ENCODE data around the gene NEK6. TPM values are rescaled to one million over a fixed set of nuclear protein-coding genes. Genes with fewer than 3 reads are reported as not detected.

NEK6 gene
- total RNA-seq, 1 experiment from 2014 or later, result 72.6 TPM

- no peak for DNase-seq (ENCODE audit: low read depth)
Measured at GRCh38 chr9:124295159-124295794, 37.5 kb downstream of the NEK6 start.

GRCh38 chr9:124296094-124296493 lies 38.3 kb downstream of the NEK6 start:
- no peak for DNase-seq (ENCODE audit: low read depth)

GRCh38 chr9:124296796-124297550 lies 39.2 kb downstream of the NEK6 start:
- peak; percentile 81 for DNase-seq (ENCODE audit: low read depth)

GRCh38 chr9:124297551-124297901 lies 39.8 kb downstream of the NEK6 start:
- DNase-seq (ENCODE audit: low read depth), result peak; percentile 94

GRCh38 chr9:124297915-124298645 lies 40.3 kb downstream of the NEK6 start:
- DNase-seq (ENCODE audit: low read depth), result no peak

GRCh38 chr9:124298646-124299235 lies 41.0 kb downstream of the NEK6 start:
- peak; percentile 45 for DNase-seq (ENCODE audit: low read depth)

GRCh38 chr9:124299515-124300090 lies 41.9 kb downstream of the NEK6 start:
- no peak for DNase-seq (ENCODE audit: low read depth)

- DNase-seq (ENCODE audit: low read depth), result no peak
Measured at GRCh38 chr9:124300312-124300711, 42.6 kb downstream of the NEK6 start.

GRCh38 chr9:124302921-124303320 lies 45.2 kb downstream of the NEK6 start:
- DNase-seq (ENCODE audit: low read depth), result no peak

GRCh38 chr9:124303762-124304161 lies 46.0 kb downstream of the NEK6 start:
- no peak for DNase-seq (ENCODE audit: low read depth)

GRCh38 chr9:124304285-124304684 lies 46.5 kb downstream of the NEK6 start:
- DNase-seq (ENCODE audit: low read depth), result no peak

- DNase-seq (ENCODE audit: low read depth), result peak; percentile 89
Measured at GRCh38 chr9:124306098-124306735, 48.5 kb downstream of the NEK6 start.

- no peak for DNase-seq (ENCODE audit: low read depth)
Measured at GRCh38 chr9:124307379-124308030, 49.8 kb downstream of the NEK6 start.

- no peak for DNase-seq (ENCODE audit: low read depth)
Measured at GRCh38 chr9:124308606-124309491, 51.1 kb downstream of the NEK6 start.

- peak; percentile 98 for DNase-seq (ENCODE audit: low read depth)
Measured at GRCh38 chr9:124309667-124310084, 51.9 kb downstream of the NEK6 start.

GRCh38 chr9:124311283-124311682 lies 53.5 kb downstream of the NEK6 start:
- no peak for DNase-seq (ENCODE audit: low read depth)

- no peak for DNase-seq (ENCODE audit: low read depth)
Measured at GRCh38 chr9:124312290-124313265, 54.8 kb downstream of the NEK6 start.

GRCh38 chr9:124313940-124314339 lies 56.2 kb downstream of the NEK6 start:
- no peak for DNase-seq (ENCODE audit: low read depth)

- no peak for DNase-seq (ENCODE audit: low read depth)
Measured at GRCh38 chr9:124315882-124316281, 58.1 kb downstream of the NEK6 start.
